ENCODE data around the gene OAF. TPM values are rescaled to one million over a fixed set of nuclear protein-coding genes. Genes with fewer than 3 reads are reported as not detected.
"Not testable (repeated sequence)": the region's sequence is repeated elsewhere in the genome, so short reads cannot be mapped to it uniquely, and the experiment has no call there.

The OAF gene
- total RNA-seq, 1 experiment from 2014 or later = 11.3 TPM

GRCh38 chr11:120268686-120269085 lies 57.9 kb downstream of the OAF start:
- Mint-ChIP-seq H3K4me1 (ENCODE audit: low read depth, unreplicated experiment) (no peaks in the 10 kb centered on the region), H3K27me3 (ENCODE audit: unreplicated experiment) (peaks cover 60% of the 10 kb centered on the region), H3K27ac (ENCODE audit: unreplicated experiment) (no peak overlapping the region), H3K4me3 (ENCODE audit: low read depth, unreplicated experiment) (no peak overlapping the region), H3K9me3 (ENCODE audit: low read depth, unreplicated experiment) (no peaks in the 10 kb centered on the region), H3K36me3 (ENCODE audit: insufficient read depth, unreplicated experiment) (no peaks in the 10 kb centered on the region)
- intact Hi-C loops (cut with micrococcal nuclease; ENCODE audit: unreplicated experiment) = no loop called here
- BruUV-seq (replicated peaks) = no TSS peak
- no peak for DNase-seq
- TF ChIP-seq, protein P1, sequence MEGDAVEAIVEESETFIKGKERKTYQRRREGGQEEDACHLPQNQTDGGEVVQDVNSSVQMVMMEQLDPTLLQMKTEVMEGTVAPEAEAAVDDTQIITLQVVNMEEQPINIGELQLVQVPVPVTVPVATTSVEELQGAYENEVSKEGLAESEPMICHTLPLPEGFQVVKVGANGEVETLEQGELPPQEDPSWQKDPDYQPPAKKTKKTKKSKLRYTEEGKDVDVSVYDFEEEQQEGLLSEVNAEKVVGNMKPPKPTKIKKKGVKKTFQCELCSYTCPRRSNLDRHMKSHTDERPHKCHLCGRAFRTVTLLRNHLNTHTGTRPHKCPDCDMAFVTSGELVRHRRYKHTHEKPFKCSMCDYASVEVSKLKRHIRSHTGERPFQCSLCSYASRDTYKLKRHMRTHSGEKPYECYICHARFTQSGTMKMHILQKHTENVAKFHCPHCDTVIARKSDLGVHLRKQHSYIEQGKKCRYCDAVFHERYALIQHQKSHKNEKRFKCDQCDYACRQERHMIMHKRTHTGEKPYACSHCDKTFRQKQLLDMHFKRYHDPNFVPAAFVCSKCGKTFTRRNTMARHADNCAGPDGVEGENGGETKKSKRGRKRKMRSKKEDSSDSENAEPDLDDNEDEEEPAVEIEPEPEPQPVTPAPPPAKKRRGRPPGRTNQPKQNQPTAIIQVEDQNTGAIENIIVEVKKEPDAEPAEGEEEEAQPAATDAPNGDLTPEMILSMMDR (IDR thresholded peaks at IDR 0.05; ENCODE audit: unreplicated experiment) = no peak
- CTCF ChIA-PET = no interaction called here

DNA sequence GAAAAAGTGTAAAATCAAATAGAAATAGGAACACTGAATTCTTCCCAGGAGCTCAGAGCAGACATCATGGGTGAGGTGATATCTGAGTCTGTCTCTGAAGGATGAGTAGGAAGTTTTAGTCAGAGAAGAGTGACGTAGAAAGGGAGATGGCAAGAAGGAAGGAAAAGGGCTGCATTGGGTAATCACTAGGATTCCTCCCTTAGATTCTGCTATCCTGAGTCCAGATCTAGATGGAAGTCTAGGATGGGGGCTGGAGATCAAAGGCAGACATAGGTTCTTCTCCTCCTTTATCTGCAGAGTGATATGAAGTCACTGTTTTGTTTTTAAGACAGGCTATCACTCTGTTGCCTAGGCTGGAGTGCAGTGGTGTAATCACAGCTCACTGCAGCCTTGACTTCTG lies 59.6 kb downstream of the OAF start:
- Mint-ChIP-seq H3K27ac (ENCODE audit: unreplicated experiment) (no peak overlapping the region), H3K4me1 (ENCODE audit: low read depth, unreplicated experiment) (no peaks in the 10 kb centered on the region), H3K36me3 (ENCODE audit: insufficient read depth, unreplicated experiment) (no peaks in the 10 kb centered on the region), H3K9me3 (ENCODE audit: low read depth, unreplicated experiment) (no peaks in the 10 kb centered on the region), H3K4me3 (ENCODE audit: low read depth, unreplicated experiment) (no peak overlapping the region), H3K27me3 (ENCODE audit: unreplicated experiment) (peaks cover 73% of the 10 kb centered on the region)
- no peak for DNase-seq
- intact Hi-C loops (cut with micrococcal nuclease; ENCODE audit: unreplicated experiment) = no loop called here
- CTCF ChIA-PET = no interaction called here
- no TSS peak for BruUV-seq (replicated peaks)
- TF ChIP-seq, protein P1 (IDR thresholded peaks at IDR 0.05; ENCODE audit: unreplicated experiment) = no peak

DNA sequence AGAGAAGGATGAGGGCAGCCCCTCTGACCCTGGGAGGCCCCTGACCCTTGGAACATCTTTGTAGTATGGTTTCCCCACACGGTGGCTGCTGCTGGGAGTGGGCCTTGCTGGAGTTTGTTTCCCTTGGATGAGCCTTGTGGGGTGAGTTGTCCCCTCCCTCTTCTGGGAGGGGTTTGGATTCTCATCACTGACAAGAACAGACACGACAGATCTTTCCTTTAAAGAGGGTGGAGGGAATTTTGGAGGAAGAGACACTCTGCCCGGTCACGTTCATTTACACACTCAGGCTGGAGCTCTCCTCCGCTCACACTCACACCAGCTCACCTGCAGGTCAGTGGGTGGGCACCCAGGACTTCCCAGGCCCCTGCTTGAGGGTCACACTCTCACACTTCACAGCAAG lies 60.8 kb downstream of the OAF start:
- H3K9me3 Mint-ChIP-seq (ENCODE audit: low read depth, unreplicated experiment) = no peaks in the 10 kb centered on the region
- H3K27ac Mint-ChIP-seq (ENCODE audit: unreplicated experiment) = no peak overlapping the region
- intact Hi-C loops (cut with micrococcal nuclease; ENCODE audit: unreplicated experiment) = no loop called here
- CTCF ChIA-PET = no interaction called here
- TF ChIP-seq, protein P1 (IDR thresholded peaks at IDR 0.05; ENCODE audit: unreplicated experiment) = no peak
- no peaks in the 10 kb centered on the region for H3K36me3 Mint-ChIP-seq (ENCODE audit: insufficient read depth, unreplicated experiment)
- H3K27me3 Mint-ChIP-seq (ENCODE audit: unreplicated experiment) = peaks cover 65% of the 10 kb centered on the region
- H3K4me1 Mint-ChIP-seq (ENCODE audit: low read depth, unreplicated experiment) = no peaks in the 10 kb centered on the region
- no peak for DNase-seq
- no peak overlapping the region for H3K4me3 Mint-ChIP-seq (ENCODE audit: low read depth, unreplicated experiment)
- no TSS peak for BruUV-seq (replicated peaks)

- intact Hi-C loops (cut with micrococcal nuclease; ENCODE audit: unreplicated experiment) = no loop called here
- BruUV-seq (replicated peaks) = no TSS peak
- H3K4me3 Mint-ChIP-seq (ENCODE audit: low read depth, unreplicated experiment) = no peak overlapping the region
- no peaks in the 10 kb centered on the region for H3K9me3 Mint-ChIP-seq (ENCODE audit: low read depth, unreplicated experiment)
- TF ChIP-seq, protein P1 (IDR thresholded peaks at IDR 0.05; ENCODE audit: unreplicated experiment) = no peak
- no peak for DNase-seq
- H3K4me1 Mint-ChIP-seq (ENCODE audit: low read depth, unreplicated experiment) = no peaks in the 10 kb centered on the region
- no peak overlapping the region for H3K27ac Mint-ChIP-seq (ENCODE audit: unreplicated experiment)
- CTCF ChIA-PET = no interaction called here
- peaks cover 59% of the 10 kb centered on the region for H3K27me3 Mint-ChIP-seq (ENCODE audit: unreplicated experiment)
- no peaks in the 10 kb centered on the region for H3K36me3 Mint-ChIP-seq (ENCODE audit: insufficient read depth, unreplicated experiment)
Measured at GRCh38 chr11:120272303-120272702, 61.5 kb downstream of the OAF start.

DNA sequence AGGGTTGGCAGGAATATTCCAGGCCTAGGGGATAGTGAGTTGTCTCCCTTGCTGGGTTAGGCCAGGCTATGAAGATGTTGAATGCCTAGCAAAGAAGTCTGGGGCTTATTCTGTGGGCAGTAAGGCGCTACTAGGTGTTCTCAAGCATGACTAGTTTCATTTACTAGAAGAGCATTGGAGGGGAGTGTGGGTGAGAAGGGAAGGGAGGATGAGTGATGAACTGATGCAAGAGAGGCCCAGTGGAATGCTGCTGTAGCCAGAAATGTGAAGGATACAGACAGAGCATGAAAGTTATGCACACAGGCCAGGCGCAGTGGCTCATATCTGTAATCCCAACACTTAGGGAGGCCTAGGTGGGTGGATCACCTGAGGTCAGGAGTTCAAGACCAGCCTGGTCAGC lies 62.6 kb downstream of the OAF start:
- no peak overlapping the region for H3K4me3 Mint-ChIP-seq (ENCODE audit: low read depth, unreplicated experiment)
- TF ChIP-seq, protein P1 (IDR thresholded peaks at IDR 0.05; ENCODE audit: unreplicated experiment) = no peak
- BruUV-seq (replicated peaks) = no TSS peak
- peaks cover 59% of the 10 kb centered on the region for H3K27me3 Mint-ChIP-seq (ENCODE audit: unreplicated experiment)
- no peak for DNase-seq
- intact Hi-C loops (cut with micrococcal nuclease; ENCODE audit: unreplicated experiment) = no loop called here
- CTCF ChIA-PET = no interaction called here
- H3K36me3 Mint-ChIP-seq (ENCODE audit: insufficient read depth, unreplicated experiment) = no peaks in the 10 kb centered on the region
- no peak overlapping the region for H3K27ac Mint-ChIP-seq (ENCODE audit: unreplicated experiment)
- H3K9me3 Mint-ChIP-seq (ENCODE audit: low read depth, unreplicated experiment) = no peaks in the 10 kb centered on the region
- no peaks in the 10 kb centered on the region for H3K4me1 Mint-ChIP-seq (ENCODE audit: low read depth, unreplicated experiment)

DNA sequence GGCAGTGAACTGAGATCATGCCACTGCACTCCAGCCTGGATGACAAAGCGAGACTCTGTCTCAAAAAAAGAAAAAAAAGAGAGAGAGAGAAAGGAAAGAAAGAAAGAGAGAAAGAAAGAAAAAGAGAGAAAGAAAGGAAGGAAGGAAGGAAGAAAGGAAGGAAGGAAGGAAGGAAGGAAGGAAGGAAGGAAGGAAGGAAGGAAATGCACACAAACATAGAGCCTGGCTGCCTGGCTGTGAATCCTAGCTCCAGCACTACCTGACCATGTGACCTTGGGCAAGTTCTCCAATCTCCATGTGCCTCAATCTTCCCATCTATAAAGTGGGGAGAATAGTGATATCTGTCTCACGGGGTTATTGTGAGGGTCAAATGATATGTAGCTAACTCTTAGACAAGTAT lies 63.1 kb downstream of the OAF start:
- BruUV-seq (replicated peaks); H3K4me1 Mint-ChIP-seq (ENCODE audit: low read depth, unreplicated experiment); intact Hi-C loops (cut with micrococcal nuclease; ENCODE audit: unreplicated experiment); DNase-seq; H3K27ac Mint-ChIP-seq (ENCODE audit: unreplicated experiment); H3K9me3 Mint-ChIP-seq (ENCODE audit: low read depth, unreplicated experiment); H3K4me3 Mint-ChIP-seq (ENCODE audit: low read depth, unreplicated experiment); H3K36me3 Mint-ChIP-seq (ENCODE audit: insufficient read depth, unreplicated experiment): not testable (repeated sequence)
- CTCF ChIA-PET = interaction anchor here (0.6 kb wide), 1 partner anchor 946 kb away, joined by 7 read pairs; no protein-coding TSS in a partner anchor
- H3K27me3 Mint-ChIP-seq (ENCODE audit: unreplicated experiment) = peaks cover 62% of the 10 kb centered on the region
